ENCODE measurements around the gene ATP4A.

DNA sequence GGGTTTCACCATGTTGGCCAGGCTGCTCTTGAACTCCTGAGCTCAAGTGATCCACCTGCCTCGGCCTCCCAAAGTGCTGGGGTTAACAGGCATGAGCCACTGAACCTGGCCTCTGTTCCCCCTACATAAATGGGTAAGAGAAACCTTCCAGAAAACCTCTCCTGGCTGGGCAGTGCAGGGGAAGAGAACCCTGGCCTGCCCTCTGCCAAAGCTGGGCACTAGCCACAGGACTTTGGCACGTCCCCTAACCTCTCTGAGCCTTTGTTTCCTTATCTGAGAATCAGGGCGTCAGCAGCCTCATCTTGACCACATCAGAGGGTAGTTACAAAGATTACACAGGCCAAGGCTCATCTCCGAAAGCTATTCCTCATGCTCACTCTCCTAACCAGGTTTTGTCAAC is 37.6 kb downstream of the ATP4A start:
- TF ChIP-seq, protein P1, sequence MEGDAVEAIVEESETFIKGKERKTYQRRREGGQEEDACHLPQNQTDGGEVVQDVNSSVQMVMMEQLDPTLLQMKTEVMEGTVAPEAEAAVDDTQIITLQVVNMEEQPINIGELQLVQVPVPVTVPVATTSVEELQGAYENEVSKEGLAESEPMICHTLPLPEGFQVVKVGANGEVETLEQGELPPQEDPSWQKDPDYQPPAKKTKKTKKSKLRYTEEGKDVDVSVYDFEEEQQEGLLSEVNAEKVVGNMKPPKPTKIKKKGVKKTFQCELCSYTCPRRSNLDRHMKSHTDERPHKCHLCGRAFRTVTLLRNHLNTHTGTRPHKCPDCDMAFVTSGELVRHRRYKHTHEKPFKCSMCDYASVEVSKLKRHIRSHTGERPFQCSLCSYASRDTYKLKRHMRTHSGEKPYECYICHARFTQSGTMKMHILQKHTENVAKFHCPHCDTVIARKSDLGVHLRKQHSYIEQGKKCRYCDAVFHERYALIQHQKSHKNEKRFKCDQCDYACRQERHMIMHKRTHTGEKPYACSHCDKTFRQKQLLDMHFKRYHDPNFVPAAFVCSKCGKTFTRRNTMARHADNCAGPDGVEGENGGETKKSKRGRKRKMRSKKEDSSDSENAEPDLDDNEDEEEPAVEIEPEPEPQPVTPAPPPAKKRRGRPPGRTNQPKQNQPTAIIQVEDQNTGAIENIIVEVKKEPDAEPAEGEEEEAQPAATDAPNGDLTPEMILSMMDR (conservative IDR thresholded peaks at IDR 0.05) = no peak
- no peak for TF ChIP-seq ZFX (IDR thresholded peaks at IDR 0.05)

Measured in C4-2B (cell line).